GM23338 (cell line): ENCODE results near the gene MS4A13. TPM values are rescaled to one million over a fixed set of nuclear protein-coding genes. Genes with fewer than 3 reads are reported as not detected.

ENCODE experiments used
- ATAC-seq: fragments of 200-7000 bp; cut with Tn5 transposase; 3 replicates; pipeline ENCODE4 v1.9.1; 2020
- DNase-seq: peaks from one replicate; pipeline ENCODE4 v3.0.0-alpha.2; 2015; ENCODE audit warnings: low spot score
- H2AFZ ChIP-seq: fragments of 200-600 bp; sonication (generic); 2 replicates; pipeline ENCODE4 v1.8.0; 2016; ENCODE audit warnings: antibody characterized with exemption, mild to moderate bottlenecking, moderate library complexity
- H3F3A ChIP-seq: fragments of 200-600 bp; sonication (generic); replicated peaks from 2 replicates; pipeline ENCODE4 v1.8.0; 2017; ENCODE audit warnings: antibody characterized with exemption, mixed run types, low read depth
- H3K27ac ChIP-seq: fragments of 200-600 bp; sonication (generic); 2 replicates; pipeline ENCODE4 v1.6.1; 2016; ENCODE audit warnings: low read depth
- H3K27me3 ChIP-seq: fragments of 200-600 bp; sonication (generic); 2 replicates; pipeline ENCODE4 v1.8.0; 2016; ENCODE audit warnings: mild to moderate bottlenecking, mixed run types, moderate library complexity; ENCODE audit not compliant: insufficient read depth
- H3K36me3 ChIP-seq: fragments of 200-600 bp; sonication (generic); 2 replicates; pipeline ENCODE4 v1.8.0; 2016; ENCODE audit warnings: mild to moderate bottlenecking; ENCODE audit not compliant: insufficient read depth
- H3K4me1 ChIP-seq: fragments of 200-600 bp; sonication (generic); 2 replicates; pipeline ENCODE4 v1.8.0; 2016; ENCODE audit warnings: mild to moderate bottlenecking, moderate library complexity; ENCODE audit not compliant: insufficient read depth
- H3K4me2 ChIP-seq: fragments of 200-600 bp; sonication (generic); 2 replicates; pipeline ENCODE4 v1.7.1; 2017; ENCODE audit warnings: mixed run types
- H3K4me3 ChIP-seq: fragments of 200-600 bp; sonication (generic); 2 replicates; pipeline ENCODE4 v1.6.1; 2016; ENCODE audit warnings: mixed run types
- H3K79me2 ChIP-seq: fragments of 200-600 bp; sonication (generic); replicated peaks from 2 replicates; pipeline ENCODE4 v1.8.0; 2017; ENCODE audit warnings: mild to moderate bottlenecking; ENCODE audit not compliant: insufficient read depth
- H3K9me2 ChIP-seq: fragments of 200-600 bp; sonication (generic); 2 replicates; pipeline ENCODE4 v1.8.0; 2017; ENCODE audit not compliant: insufficient read depth
- H4K20me1 ChIP-seq: fragments of 200-600 bp; sonication (generic); replicated peaks from 2 replicates; pipeline ENCODE4 v1.8.0; 2017; ENCODE audit warnings: mild to moderate bottlenecking; ENCODE audit not compliant: insufficient read depth
- H3K27ac Mint-ChIP-seq: 2 replicates; pipeline ENCODE4 v1.8.0; 2020; ENCODE audit warnings: inconsistent platforms, mild to moderate bottlenecking, moderate library complexity, mixed read lengths
- H3K27me3 Mint-ChIP-seq: 3 replicates; pipeline ENCODE4 v1.8.0; 2022; ENCODE audit warnings: low read depth, mild to moderate bottlenecking, moderate library complexity, mixed read lengths, inconsistent platforms; ENCODE audit not compliant: insufficient read depth, poor library complexity
- H3K36me3 Mint-ChIP-seq: 3 replicates; pipeline ENCODE4 v1.8.0; 2021; ENCODE audit warnings: low read depth, mild to moderate bottlenecking, inconsistent platforms, moderate library complexity, mixed read lengths
- H3K4me1 Mint-ChIP-seq: 3 replicates; pipeline ENCODE4 v1.8.0; 2020; ENCODE audit warnings: mild to moderate bottlenecking, inconsistent platforms, mixed read lengths
- H3K4me3 Mint-ChIP-seq: 3 replicates; pipeline ENCODE4 v1.8.0; 2021; ENCODE audit warnings: moderate library complexity, mild to moderate bottlenecking, inconsistent platforms, mixed read lengths
- H3K9me3 Mint-ChIP-seq: 3 replicates; pipeline ENCODE4 v1.8.0; 2020; ENCODE audit warnings: moderate library complexity, mild to moderate bottlenecking, inconsistent platforms, mixed read lengths
- ETS1 ChIP-seq: IDR thresholded peaks from 2 replicates; pipeline ENCODE4 v1.6.1; 2016; ENCODE audit warnings: antibody characterized with exemption
- NANOG ChIP-seq: IDR thresholded peaks from 2 replicates; pipeline ENCODE4 v1.6.1; 2016; ENCODE audit warnings: antibody characterized with exemption, borderline replicate concordance
- ZNF114 ChIP-seq: fragments of 250-450 bp; sonication (Bioruptor Pico); IDR thresholded peaks from 2 replicates; pipeline ENCODE4 v1.5.0; 2020; ENCODE audit warnings: mild to moderate bottlenecking, moderate library complexity
- ZNF462 ChIP-seq: fragments of 250-450 bp; sonication (Bioruptor Pico); IDR thresholded peaks from 2 replicates; pipeline ENCODE4 v1.5.0; 2020; ENCODE audit warnings: mild to moderate bottlenecking, moderate library complexity
- polyA plus RNA-seq: library from polyadenylated mRNA; unstranded; fragments of >200 nt; fragmentation: Nextera tagmentation; extraction: Ambion mirVana; gene quantifications from 2 replicates; pipeline ENCODE4 v1.2.1, GENCODE V29; 2016
- total RNA-seq: library from RNA; depleted of rRNA; stranded (reverse); fragments of >200 nt; shearing (Covaris generic); gene quantifications from 2 replicates; pipeline ENCODE4 v1.2.3, GENCODE V29; 2014

MS4A13 gene
- total and polyA plus RNA-seq, 2 experiments from 2014 or later: not detected

- peaks cover 4% of the 10 kb centered on the region; the same call in 1 of the 2 replicates for H3K36me3 ChIP-seq
- no peaks in the 10 kb centered on the region for H3K27me3 Mint-ChIP-seq
- H3K4me2 ChIP-seq: no peak overlapping the region
- H3F3A ChIP-seq: no peaks in the 10 kb centered on the region
- H3K27me3 ChIP-seq: no peaks in the 10 kb centered on the region
- no peak overlapping the region for H3K27ac ChIP-seq
- no peak for TF ChIP-seq NANOG
- no peak overlapping the region for H3K4me3 ChIP-seq
- peaks cover 22% of the 10 kb centered on the region for H3K9me3 Mint-ChIP-seq
- DNase-seq: no peak
- H3K36me3 Mint-ChIP-seq: peaks cover 17% of the 10 kb centered on the region
- no peak for ATAC-seq
- peak overlapping the region; percentile 89; the same call in 1 of the 2 replicates for H2AFZ ChIP-seq
- no peaks in the 10 kb centered on the region for H3K4me1 ChIP-seq
- no peaks in the 10 kb centered on the region for H3K79me2 ChIP-seq
- no peak overlapping the region for H3K4me3 Mint-ChIP-seq
- no peaks in the 10 kb centered on the region for H4K20me1 ChIP-seq
- H3K27ac Mint-ChIP-seq: no peak overlapping the region
- H3K4me1 Mint-ChIP-seq: peaks cover 5% of the 10 kb centered on the region; the same call in 1 of the 3 replicates
- H3K9me2 ChIP-seq: peaks cover 8% of the 10 kb centered on the region; the same call in 1 of the 2 replicates
Measured at GRCh38 chr11:60513496-60514460, 1.4 kb upstream of the MS4A13 start.

- Histone ChIP-seq H3K9me2 (peaks cover 11% of the 10 kb centered on the region), H3K79me2 (no peaks in the 10 kb centered on the region), H3K4me3 (no peak overlapping the region), H3K36me3 (0 out of 2 replicates have a peak, but pooled peaks cover 5% of the 10 kb centered on the region), H4K20me1 (no peaks in the 10 kb centered on the region), H2AFZ (no peak overlapping the region), H3K4me1 (no peaks in the 10 kb centered on the region), H3K27ac (no peak overlapping the region), H3F3A (no peaks in the 10 kb centered on the region), H3K4me2 (no peak overlapping the region), H3K27me3 (no peaks in the 10 kb centered on the region)
- DNase-seq (no peak), ATAC-seq (no peak)
- Mint-ChIP-seq H3K27ac (peak overlapping the region; percentile 37; the same call in 1 of the 2 replicates), H3K36me3 (peaks cover 19% of the 10 kb centered on the region), H3K4me3 (no peak overlapping the region), H3K4me1 (peaks cover 10% of the 10 kb centered on the region), H3K9me3 (peaks cover 22% of the 10 kb centered on the region), H3K27me3 (peaks cover 3% of the 10 kb centered on the region)
- no peak for TF ChIP-seq ETS1
Measured at GRCh38 chr11:60528465-60528864, 13.3 kb downstream of the MS4A13 start.

GRCh38 chr11:60528934-60529333 is 13.7 kb downstream of the MS4A13 start:
- H3K9me3 Mint-ChIP-seq: peaks cover 22% of the 10 kb centered on the region
- Histone ChIP-seq H3K4me2 (no peak overlapping the region), H3K27ac (no peak overlapping the region), H3K36me3 (0 out of 2 replicates have a peak, but pooled peaks cover 5% of the 10 kb centered on the region), H3K4me1 (no peaks in the 10 kb centered on the region), H3K4me3 (no peak overlapping the region), H3K9me2 (peaks cover 11% of the 10 kb centered on the region), H3K27me3 (no peaks in the 10 kb centered on the region), H3F3A (no peaks in the 10 kb centered on the region), H2AFZ (no peak overlapping the region), H4K20me1 (no peaks in the 10 kb centered on the region), H3K79me2 (no peaks in the 10 kb centered on the region)
- peak overlapping the region; percentile 33; the same call in 1 of the 2 replicates for H3K27ac Mint-ChIP-seq
- H3K4me3 Mint-ChIP-seq: no peak overlapping the region
- no peak for TF ChIP-seq ZNF462 (CRISPR knock-in tag)
- no peak for TF ChIP-seq ZNF114
- TF ChIP-seq NANOG: no peak
- H3K27me3 Mint-ChIP-seq: peaks cover 3% of the 10 kb centered on the region
- H3K4me1 Mint-ChIP-seq: peaks cover 10% of the 10 kb centered on the region
- H3K36me3 Mint-ChIP-seq: peaks cover 19% of the 10 kb centered on the region
- no peak for DNase-seq
- ATAC-seq: no peak
